Measurements from ENCODE around the gene ATP6V1G3. TPM values are rescaled to one million over a fixed set of nuclear protein-coding genes. Genes with fewer than 3 reads are reported as not detected.

The ATP6V1G3 gene
- total and polyA plus RNA-seq, 2 of the 4 experiments (the other 2 are of a cell fraction): not detected

GRCh38 chr1:198500096-198500495 is 40.4 kb downstream of the ATP6V1G3 start:
- Histone ChIP-seq H2AK9ac (replicated peaks; ENCODE audit: low read depth, low read length, poor library complexity) (no peak overlapping the region), H2BK5ac (ENCODE audit: low read depth, low read length, poor library complexity, severe bottlenecking) (no peak overlapping the region), H2BK120ac (ENCODE audit: low read depth, low read length) (no peak overlapping the region), H3K4me2 (ENCODE audit: low read depth, low read length) (no peak overlapping the region), H2AFZ (replicated peaks; ENCODE audit: low read length, poor library complexity) (no peak overlapping the region), H3K4me3 (ENCODE audit: insufficient read depth, low read depth, low read length) (no peak overlapping the region), H4K20me1 (ENCODE audit: insufficient read depth, low read length) (no peaks in the 10 kb centered on the region), H4K91ac (ENCODE audit: insufficient read depth, low read depth, low read length) (no peak overlapping the region), H3K9me3 (ENCODE audit: control insufficient read depth, insufficient read depth, low read length) (no peaks in the 10 kb centered on the region), H3K27ac (ENCODE audit: insufficient read depth, low read length) (no peak overlapping the region), H3K9ac (ENCODE audit: low read depth, low read length) (no peak overlapping the region), H3K9me1 (ENCODE audit: insufficient read depth, low read length) (peaks cover 14% of the 10 kb centered on the region), H3K36me3 (ENCODE audit: control insufficient read depth, insufficient read depth, low read length) (no peaks in the 10 kb centered on the region), H3K14ac (replicated peaks; ENCODE audit: low read depth, low read length) (no peak overlapping the region), H3K79me1 (ENCODE audit: low read depth in 1 of 2, low read length in 2 of 2) (no peaks in the 10 kb centered on the region; a peak in 1 of 4 replicates), H3K4ac (ENCODE audit: low read depth, low read length) (0 out of 2 replicates have a peak overlapping the region, but pooled peaks have one; percentile 24), H4K5ac (ENCODE audit: low read depth, low read length) (no peak overlapping the region), H3K23ac (ENCODE audit: low read depth, low read length) (no peak overlapping the region), H3K4me1 (ENCODE audit: control insufficient read depth, insufficient read depth, low read length) (peaks cover 18% of the 10 kb centered on the region), H2BK20ac (ENCODE audit: low read depth, low read length) (no peak overlapping the region), H3K27me3 (ENCODE audit: control insufficient read depth, insufficient read depth, low read length) (no peaks in the 10 kb centered on the region), H3K18ac (ENCODE audit: low read depth, low read length) (no peak overlapping the region; the same call in 1 of the 2 replicates), H2AK5ac (ENCODE audit: low read depth, low read length) (no peak overlapping the region), H4K8ac (ENCODE audit: low read depth in 2 of 2, low read length in 2 of 2) (no peak overlapping the region), H2BK15ac (ENCODE audit: low read depth, low read length) (no peak overlapping the region), H3K56ac (ENCODE audit: extremely low read depth, insufficient read depth, low read length) (no peak overlapping the region)
- ATAC-seq (ENCODE audit: low read depth): no peak
- ChIA-PET CTCF (no interaction called here), POLR2A (ENCODE audit: unreplicated experiment) (no interaction called here)
- no peak for DNase-seq
- dilution Hi-C loops (cut with HindIII; ENCODE audit: low sequenced_read_pairs, unreplicated experiment): no loop called here
- no TSS peak for BruUV-seq (replicated peaks)
- TF ChIP-seq MXI1 (IDR thresholded peaks at IDR 0.05; ENCODE audit: borderline replicate concordance, low read depth, low read length): no peak
- TF ChIP-seq RFX5 (IDR thresholded peaks at IDR 0.05; ENCODE audit: low read depth, low read length): no peak
- no peak for TF ChIP-seq CTCF (conservative IDR thresholded peaks at IDR 0.05; ENCODE audit: low read depth, low read length)
- TF ChIP-seq NFE2L2 (IDR thresholded peaks at IDR 0.05; ENCODE audit: low read depth, low read length): no peak
- no peak for TF ChIP-seq RAD21 (IDR thresholded peaks at IDR 0.05; ENCODE audit: low read length)
- TF ChIP-seq FOS (IDR thresholded peaks at IDR 0.05; ENCODE audit: low read depth, low read length): no peak
- in situ Hi-C loops (cut with MboI; ENCODE audit: low sequenced_read_pairs): no loop called here
- intact Hi-C loops (cut with micrococcal nuclease): no loop called here

Measured in IMR-90 (cell line).